ENCODE data around the gene UTP25.
"Not testable (repeated sequence)": the region's sequence is repeated elsewhere in the genome, so short reads cannot be mapped to it uniquely, and the experiment has no call there.

The UTP25 gene

GRCh38 chr1:209885403-209886218, 57.8 kb downstream of the UTP25 start:
- H3K9me3 Mint-ChIP-seq: no peaks in the 10 kb centered on the region
- peaks cover 49% of the 10 kb centered on the region for H3K27me3 Mint-ChIP-seq
- no peak for ATAC-seq
- no peak overlapping the region for H3K27ac Mint-ChIP-seq
- no peak overlapping the region for H3K4me3 Mint-ChIP-seq
- H3K36me3 Mint-ChIP-seq: no peaks in the 10 kb centered on the region
- H3K4me1 Mint-ChIP-seq: no peaks in the 10 kb centered on the region

- no peak overlapping the region for H3K4me3 Mint-ChIP-seq
- peaks cover 45% of the 10 kb centered on the region for H3K27me3 Mint-ChIP-seq
- H3K4me1 Mint-ChIP-seq: no peaks in the 10 kb centered on the region
- H3K9me3 Mint-ChIP-seq: no peaks in the 10 kb centered on the region
- H3K36me3 Mint-ChIP-seq: no peaks in the 10 kb centered on the region
- H3K27ac Mint-ChIP-seq: no peak overlapping the region
- no peak for ATAC-seq
These were observed 58.4 kb downstream of the UTP25 start for GRCh38 chr1:209886219-209886536.

- peaks cover 34% of the 10 kb centered on the region for H3K27me3 Mint-ChIP-seq
- not testable (repeated sequence) for H3K4me1 Mint-ChIP-seq, H3K36me3 Mint-ChIP-seq, ATAC-seq, H3K9me3 Mint-ChIP-seq, H3K4me3 Mint-ChIP-seq, H3K27ac Mint-ChIP-seq
These were observed 60.7 kb downstream of the UTP25 start for GRCh38 chr1:209888291-209889076.

GRCh38 chr1:209889077-209889418, 61.3 kb downstream of the UTP25 start:
- H3K4me3 Mint-ChIP-seq: no peak overlapping the region
- no peak for ATAC-seq
- peaks cover 36% of the 10 kb centered on the region for H3K27me3 Mint-ChIP-seq
- no peaks in the 10 kb centered on the region for H3K9me3 Mint-ChIP-seq
- no peaks in the 10 kb centered on the region for H3K4me1 Mint-ChIP-seq
- H3K27ac Mint-ChIP-seq: no peak overlapping the region
- no peaks in the 10 kb centered on the region for H3K36me3 Mint-ChIP-seq

- H3K9me3 Mint-ChIP-seq: no peaks in the 10 kb centered on the region
- H3K4me1 Mint-ChIP-seq: no peaks in the 10 kb centered on the region
- H3K27me3 Mint-ChIP-seq: peaks cover 41% of the 10 kb centered on the region
- no peak for ATAC-seq
- H3K27ac Mint-ChIP-seq: no peak overlapping the region
- no peaks in the 10 kb centered on the region for H3K36me3 Mint-ChIP-seq
- no peak overlapping the region for H3K4me3 Mint-ChIP-seq
These were observed 63.0 kb downstream of the UTP25 start for GRCh38 chr1:209890641-209891330.

- Mint-ChIP-seq H3K9me3 (no peaks in the 10 kb centered on the region), H3K36me3 (no peaks in the 10 kb centered on the region), H3K4me1 (no peaks in the 10 kb centered on the region), H3K4me3 (no peak overlapping the region), H3K27ac (no peak overlapping the region), H3K27me3 (peaks cover 25% of the 10 kb centered on the region)
- no peak for ATAC-seq
These were observed 66.0 kb downstream of the UTP25 start for GRCh38 chr1:209893751-209894150.

- Mint-ChIP-seq H3K27ac (no peak overlapping the region), H3K4me3 (no peak overlapping the region), H3K4me1 (no peaks in the 10 kb centered on the region), H3K27me3 (peaks cover 25% of the 10 kb centered on the region), H3K36me3 (no peaks in the 10 kb centered on the region), H3K9me3 (no peaks in the 10 kb centered on the region)
- ATAC-seq: no peak
These were observed 67.9 kb downstream of the UTP25 start for GRCh38 chr1:209895709-209896108.

- Mint-ChIP-seq H3K36me3 (no peaks in the 10 kb centered on the region), H3K4me1 (no peaks in the 10 kb centered on the region), H3K9me3 (no peaks in the 10 kb centered on the region), H3K27me3 (peaks cover 25% of the 10 kb centered on the region), H3K4me3 (no peak overlapping the region), H3K27ac (no peak overlapping the region)
- no peak for ATAC-seq
These were observed 68.6 kb downstream of the UTP25 start for GRCh38 chr1:209896346-209896745.

- H3K4me1 Mint-ChIP-seq, H3K9me3 Mint-ChIP-seq: not testable (repeated sequence)
These were observed 70.5 kb downstream of the UTP25 start for GRCh38 chr1:209898271-209898670.

GRCh38 chr1:209898851-209899250, 71.1 kb downstream of the UTP25 start:
- not testable (repeated sequence) for H3K27ac Mint-ChIP-seq, H3K9me3 Mint-ChIP-seq, ATAC-seq

More at GRCh38 chr1:209898271-209898670, 70.5 kb downstream of the UTP25 start:
- not testable (repeated sequence) for H3K27ac Mint-ChIP-seq, H3K36me3 Mint-ChIP-seq, H3K4me3 Mint-ChIP-seq, ATAC-seq
- H3K27me3 Mint-ChIP-seq: peaks cover 23% of the 10 kb centered on the region

GRCh38 chr1:209899948-209900347, 72.2 kb downstream of the UTP25 start:
- Mint-ChIP-seq H3K27ac (no peak overlapping the region), H3K9me3 (no peaks in the 10 kb centered on the region), H3K36me3 (no peaks in the 10 kb centered on the region), H3K4me3 (no peak overlapping the region), H3K4me1 (no peaks in the 10 kb centered on the region), H3K27me3 (peaks cover 9% of the 10 kb centered on the region)
- peak; percentile 24 for ATAC-seq

More at GRCh38 chr1:209898851-209899250, 71.1 kb downstream of the UTP25 start:
- H3K36me3 Mint-ChIP-seq, H3K4me1 Mint-ChIP-seq, H3K4me3 Mint-ChIP-seq: not testable (repeated sequence)
- H3K27me3 Mint-ChIP-seq: peaks cover 18% of the 10 kb centered on the region

- no peak for ATAC-seq
- H3K27me3 Mint-ChIP-seq: peaks cover 9% of the 10 kb centered on the region
- no peaks in the 10 kb centered on the region for H3K4me1 Mint-ChIP-seq
- H3K4me3 Mint-ChIP-seq: no peak overlapping the region
- no peaks in the 10 kb centered on the region for H3K9me3 Mint-ChIP-seq
- no peaks in the 10 kb centered on the region for H3K36me3 Mint-ChIP-seq
- no peak overlapping the region for H3K27ac Mint-ChIP-seq
These were observed 73.0 kb downstream of the UTP25 start for GRCh38 chr1:209900734-209901133.

- Mint-ChIP-seq H3K4me3 (no peak overlapping the region), H3K36me3 (no peaks in the 10 kb centered on the region), H3K9me3 (no peaks in the 10 kb centered on the region), H3K27me3 (peaks cover 9% of the 10 kb centered on the region), H3K4me1 (no peaks in the 10 kb centered on the region), H3K27ac (no peak overlapping the region)
- no peak for ATAC-seq
These were observed 73.4 kb downstream of the UTP25 start for GRCh38 chr1:209901211-209901610.

- H3K36me3 Mint-ChIP-seq, H3K4me1 Mint-ChIP-seq: not testable (repeated sequence)
These were observed 77.0 kb downstream of the UTP25 start for GRCh38 chr1:209904774-209905173.

More at GRCh38 chr1:209904774-209905173, 77.0 kb downstream of the UTP25 start:
- H3K27ac Mint-ChIP-seq, H3K9me3 Mint-ChIP-seq, ATAC-seq, H3K27me3 Mint-ChIP-seq, H3K4me3 Mint-ChIP-seq: not testable (repeated sequence)
